Measurements from ENCODE around the gene CST9.

The CST9 gene

DNA sequence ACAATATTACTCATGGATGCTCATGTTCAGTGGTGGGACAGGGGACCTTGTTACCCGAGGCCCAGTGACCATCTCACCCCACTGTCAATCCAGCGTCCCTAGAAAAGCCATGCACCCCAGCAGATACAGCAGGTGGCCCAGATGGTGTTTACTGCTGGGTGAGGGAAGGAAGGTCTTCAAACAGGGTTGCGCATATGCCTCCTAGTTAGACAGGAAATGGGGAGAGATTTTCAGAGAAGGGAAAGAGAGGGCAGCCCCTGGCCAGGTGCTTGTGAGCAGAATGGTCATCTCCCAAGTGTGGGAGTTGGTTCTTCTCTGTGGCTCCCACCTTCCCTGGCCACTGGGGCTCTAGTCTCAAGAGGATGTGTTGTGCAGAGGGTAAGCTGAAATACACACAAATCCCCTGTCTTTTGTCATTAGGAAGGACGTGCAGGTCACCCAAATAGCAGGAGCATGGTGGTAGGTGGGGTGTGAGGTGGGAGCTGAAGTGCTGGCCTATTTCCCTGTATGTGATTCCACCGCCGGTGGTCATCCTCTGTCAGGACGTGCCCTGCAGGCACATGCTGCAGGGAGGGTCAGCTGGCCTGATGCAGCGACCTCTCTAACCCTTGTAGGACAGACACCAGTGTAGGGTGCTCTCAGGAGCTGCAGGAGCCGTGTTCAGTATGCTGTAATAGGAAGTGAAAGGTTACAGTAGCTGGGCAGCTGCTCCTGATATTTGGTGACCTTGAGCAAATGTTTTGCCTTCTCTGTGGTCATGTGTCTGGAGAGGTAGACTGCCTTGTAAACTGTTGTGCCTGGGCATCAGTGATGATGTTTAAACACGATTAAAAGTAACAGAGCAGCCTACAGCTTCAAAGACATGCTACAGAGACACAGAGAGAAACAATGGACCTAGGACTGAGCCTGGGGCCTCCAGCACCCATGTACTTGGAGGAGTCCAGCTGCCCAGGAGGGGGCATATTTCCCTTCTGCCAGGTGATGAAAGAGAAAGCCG is 35.3 kb upstream of the CST9 start:
- H3K36me3 ChIP-seq (ENCODE audit: control insufficient read depth, low read length) = no peaks in the 10 kb centered on the region
- TF ChIP-seq, protein P1, sequence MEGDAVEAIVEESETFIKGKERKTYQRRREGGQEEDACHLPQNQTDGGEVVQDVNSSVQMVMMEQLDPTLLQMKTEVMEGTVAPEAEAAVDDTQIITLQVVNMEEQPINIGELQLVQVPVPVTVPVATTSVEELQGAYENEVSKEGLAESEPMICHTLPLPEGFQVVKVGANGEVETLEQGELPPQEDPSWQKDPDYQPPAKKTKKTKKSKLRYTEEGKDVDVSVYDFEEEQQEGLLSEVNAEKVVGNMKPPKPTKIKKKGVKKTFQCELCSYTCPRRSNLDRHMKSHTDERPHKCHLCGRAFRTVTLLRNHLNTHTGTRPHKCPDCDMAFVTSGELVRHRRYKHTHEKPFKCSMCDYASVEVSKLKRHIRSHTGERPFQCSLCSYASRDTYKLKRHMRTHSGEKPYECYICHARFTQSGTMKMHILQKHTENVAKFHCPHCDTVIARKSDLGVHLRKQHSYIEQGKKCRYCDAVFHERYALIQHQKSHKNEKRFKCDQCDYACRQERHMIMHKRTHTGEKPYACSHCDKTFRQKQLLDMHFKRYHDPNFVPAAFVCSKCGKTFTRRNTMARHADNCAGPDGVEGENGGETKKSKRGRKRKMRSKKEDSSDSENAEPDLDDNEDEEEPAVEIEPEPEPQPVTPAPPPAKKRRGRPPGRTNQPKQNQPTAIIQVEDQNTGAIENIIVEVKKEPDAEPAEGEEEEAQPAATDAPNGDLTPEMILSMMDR (IDR thresholded peaks at IDR 0.05; ENCODE audit: low read depth, low read length, poor library complexity, severe bottlenecking) = no peak
- no peak for TF ChIP-seq EZH2phosphoT487 (IDR thresholded peaks at IDR 0.05; ENCODE audit: borderline replicate concordance, low read length)
- H3K4me2 ChIP-seq (ENCODE audit: low read length) = no peak overlapping the region
- no peaks in the 10 kb centered on the region for H3K9me3 ChIP-seq (ENCODE audit: control insufficient read depth, insufficient read depth, low read length)
- no peaks in the 10 kb centered on the region for H3F3A ChIP-seq (ENCODE audit: control insufficient read depth, insufficient read depth)
- no peaks in the 10 kb centered on the region for H3K79me2 ChIP-seq (ENCODE audit: control insufficient read depth, low read length)
- no peaks in the 10 kb centered on the region for H3K9me2 ChIP-seq (replicated peaks; ENCODE audit: control insufficient read depth, low read length)
- H3K4me1 ChIP-seq (ENCODE audit: control insufficient read depth, low read length) = no peaks in the 10 kb centered on the region
- no peak overlapping the region for H3K4me3 ChIP-seq (ENCODE audit: low read length)
- no peaks in the 10 kb centered on the region for H3K27me3 ChIP-seq (ENCODE audit: control insufficient read depth, low read length)
- no peaks in the 10 kb centered on the region for H4K20me1 ChIP-seq (ENCODE audit: control insufficient read depth, insufficient read depth, low read depth, low read length)
- no peak overlapping the region for H3K27ac ChIP-seq (ENCODE audit: low read depth, low read length)

DNA sequence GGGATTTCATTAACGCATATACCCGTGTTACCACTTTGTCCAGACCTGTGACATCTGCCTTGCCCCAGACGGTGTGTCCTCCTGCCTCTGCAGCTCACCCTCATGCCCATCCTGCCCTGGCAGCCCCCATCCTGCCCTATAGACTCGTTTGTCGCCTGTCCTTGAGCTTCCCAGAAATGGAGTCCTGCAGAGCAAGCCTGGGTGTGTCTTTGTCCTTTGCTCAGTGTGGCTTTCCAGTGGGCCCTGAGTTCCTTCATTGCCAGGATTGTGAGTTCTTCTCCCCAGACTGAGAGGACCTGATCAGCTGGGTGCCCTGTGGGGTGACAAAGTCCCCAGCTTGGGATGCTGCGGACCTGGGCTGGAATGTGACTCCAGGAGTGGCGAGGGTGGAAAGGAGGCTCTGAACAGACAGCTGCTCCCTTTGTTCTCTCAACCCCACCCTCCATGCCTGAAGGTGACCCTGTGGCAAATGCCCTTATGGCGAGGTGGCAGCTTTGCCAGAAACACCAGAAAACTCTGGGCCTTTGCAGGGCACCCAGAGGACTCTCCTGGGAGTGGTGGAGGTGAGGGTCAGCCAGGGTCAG is 34.4 kb upstream of the CST9 start:
- Histone ChIP-seq H3K27me3 (ENCODE audit: control insufficient read depth, low read length) (no peaks in the 10 kb centered on the region), H3K27ac (ENCODE audit: low read depth, low read length) (no peak overlapping the region), H3K9me3 (ENCODE audit: control insufficient read depth, insufficient read depth, low read length) (no peaks in the 10 kb centered on the region), H4K20me1 (ENCODE audit: control insufficient read depth, insufficient read depth, low read depth, low read length) (no peaks in the 10 kb centered on the region), H3K4me2 (ENCODE audit: low read length) (no peak overlapping the region), H3K4me3 (ENCODE audit: low read length) (no peak overlapping the region), H3K79me2 (ENCODE audit: control insufficient read depth, low read length) (no peaks in the 10 kb centered on the region), H3K4me1 (ENCODE audit: control insufficient read depth, low read length) (no peaks in the 10 kb centered on the region), H3K36me3 (ENCODE audit: control insufficient read depth, low read length) (no peaks in the 10 kb centered on the region), H3K9me2 (replicated peaks; ENCODE audit: control insufficient read depth, low read length) (no peaks in the 10 kb centered on the region), H3F3A (ENCODE audit: control insufficient read depth, insufficient read depth) (no peaks in the 10 kb centered on the region)
- no peak for TF ChIP-seq EZH2phosphoT487 (IDR thresholded peaks at IDR 0.05; ENCODE audit: borderline replicate concordance, low read length)

DNA sequence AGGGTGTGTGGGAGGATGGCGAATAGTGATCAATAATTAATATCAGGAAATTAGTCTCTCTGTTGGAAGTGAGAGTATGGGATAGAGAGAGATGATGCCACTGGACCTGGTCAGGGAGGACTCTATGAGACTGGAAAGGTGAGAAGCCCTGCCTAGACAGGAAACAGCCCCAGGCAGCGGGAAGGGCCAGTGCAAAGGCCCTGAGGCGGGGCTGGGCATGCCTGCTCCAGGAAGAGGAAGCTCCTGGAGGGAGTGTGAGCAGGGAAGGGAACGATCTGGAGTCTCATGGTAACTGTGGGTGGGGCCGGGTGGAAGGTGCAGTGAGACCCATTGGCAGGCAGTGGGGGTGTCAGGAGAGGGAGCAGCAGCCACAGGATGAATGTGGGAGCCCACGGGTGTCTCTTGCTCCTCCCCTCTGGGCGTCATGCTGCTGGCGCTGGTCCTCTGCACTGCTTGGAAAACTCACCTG is 33.8 kb upstream of the CST9 start:
- Histone ChIP-seq H3K27ac (ENCODE audit: low read depth, low read length) (no peak overlapping the region), H3K36me3 (ENCODE audit: control insufficient read depth, low read length) (no peaks in the 10 kb centered on the region), H3F3A (ENCODE audit: control insufficient read depth, insufficient read depth) (no peaks in the 10 kb centered on the region), H3K4me1 (ENCODE audit: control insufficient read depth, low read length) (no peaks in the 10 kb centered on the region), H3K27me3 (ENCODE audit: control insufficient read depth, low read length) (no peaks in the 10 kb centered on the region), H4K20me1 (ENCODE audit: control insufficient read depth, insufficient read depth, low read depth, low read length) (no peaks in the 10 kb centered on the region), H3K9me3 (ENCODE audit: control insufficient read depth, insufficient read depth, low read length) (no peaks in the 10 kb centered on the region), H3K9me2 (replicated peaks; ENCODE audit: control insufficient read depth, low read length) (no peaks in the 10 kb centered on the region), H3K4me3 (ENCODE audit: low read length) (no peak overlapping the region), H3K4me2 (ENCODE audit: low read length) (no peak overlapping the region), H3K79me2 (ENCODE audit: control insufficient read depth, low read length) (no peaks in the 10 kb centered on the region)
- no peak for TF ChIP-seq EZH2phosphoT487 (IDR thresholded peaks at IDR 0.05; ENCODE audit: borderline replicate concordance, low read length)
- TF ChIP-seq, protein P1 (IDR thresholded peaks at IDR 0.05; ENCODE audit: low read depth, low read length, poor library complexity, severe bottlenecking) = no peak

DNA sequence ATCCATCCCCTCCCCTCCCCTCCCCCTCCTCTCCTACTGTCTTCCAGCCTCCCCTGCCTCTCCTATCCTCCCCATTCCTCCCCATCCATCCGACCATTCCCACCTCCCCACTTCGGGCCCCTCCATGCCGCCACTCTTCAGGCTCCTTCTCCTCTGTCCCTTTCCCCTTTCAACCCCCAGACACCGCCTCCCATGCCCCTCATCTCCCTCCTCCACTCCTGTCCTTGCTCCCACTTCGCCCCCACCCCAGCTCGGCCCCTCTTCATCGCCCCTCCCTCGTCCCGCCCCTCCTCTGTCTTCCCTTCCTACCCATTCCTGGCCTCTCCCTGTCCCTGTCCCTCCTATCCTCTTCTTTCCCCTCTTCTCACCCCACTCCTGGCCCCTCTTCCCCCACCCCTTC is 32.6 kb upstream of the CST9 start:
- H3F3A ChIP-seq (ENCODE audit: control insufficient read depth, insufficient read depth) = no peaks in the 10 kb centered on the region
- no peaks in the 10 kb centered on the region for H3K27me3 ChIP-seq (ENCODE audit: control insufficient read depth, low read length)
- H3K4me3 ChIP-seq (ENCODE audit: low read length) = no peak overlapping the region
- no peak overlapping the region for H3K4me2 ChIP-seq (ENCODE audit: low read length)
- no peaks in the 10 kb centered on the region for H3K4me1 ChIP-seq (ENCODE audit: control insufficient read depth, low read length)
- no peaks in the 10 kb centered on the region for H4K20me1 ChIP-seq (ENCODE audit: control insufficient read depth, insufficient read depth, low read depth, low read length)
- H3K9me2 ChIP-seq (replicated peaks; ENCODE audit: control insufficient read depth, low read length) = no peaks in the 10 kb centered on the region
- no peaks in the 10 kb centered on the region for H3K9me3 ChIP-seq (ENCODE audit: control insufficient read depth, insufficient read depth, low read length)
- no peaks in the 10 kb centered on the region for H3K79me2 ChIP-seq (ENCODE audit: control insufficient read depth, low read length)
- H3K36me3 ChIP-seq (ENCODE audit: control insufficient read depth, low read length) = no peaks in the 10 kb centered on the region
- TF ChIP-seq EZH2phosphoT487 (IDR thresholded peaks at IDR 0.05; ENCODE audit: borderline replicate concordance, low read length) = no peak
- TF ChIP-seq, protein P1 (IDR thresholded peaks at IDR 0.05; ENCODE audit: low read depth, low read length, poor library complexity, severe bottlenecking) = no peak
- H3K27ac ChIP-seq (ENCODE audit: low read depth, low read length) = no peak overlapping the region

All from DOHH2 (cell line).